Fibroblast of upper back skin (primary cell): Measurements from ENCODE around the gene AGAP1.

ENCODE experiments used
- DNase-seq: peaks from one replicate; pipeline ENCODE4 v3.0.0-alpha.2; 2013

AGAP1 gene

GRCh38 chr2:235955664-235956063, 461.8 kb downstream of the AGAP1 start:
- DNase-seq: no peak

- DNase-seq: no peak
These were observed 462.6 kb downstream of the AGAP1 start for GRCh38 chr2:235956281-235956970.

- DNase-seq: no peak
These were observed 463.4 kb downstream of the AGAP1 start for GRCh38 chr2:235957251-235957650.

- peak; percentile 27 for DNase-seq
These were observed 464.5 kb downstream of the AGAP1 start for GRCh38 chr2:235958221-235958930.

- no peak for DNase-seq
These were observed 465.1 kb downstream of the AGAP1 start for GRCh38 chr2:235958931-235959410.

- no peak for DNase-seq
These were observed 466.3 kb downstream of the AGAP1 start for GRCh38 chr2:235960011-235960715.

- no peak for DNase-seq
These were observed 467.1 kb downstream of the AGAP1 start for GRCh38 chr2:235960716-235961640.

GRCh38 chr2:235961711-235962110, 467.9 kb downstream of the AGAP1 start:
- DNase-seq: no peak

- no peak for DNase-seq
These were observed 470.2 kb downstream of the AGAP1 start for GRCh38 chr2:235963853-235964577.

GRCh38 chr2:235964787-235965390, 471.0 kb downstream of the AGAP1 start:
- no peak for DNase-seq

GRCh38 chr2:235966396-235966795, 472.6 kb downstream of the AGAP1 start:
- DNase-seq: no peak

- no peak for DNase-seq
These were observed 473.3 kb downstream of the AGAP1 start for GRCh38 chr2:235966932-235967757.

GRCh38 chr2:235968155-235968554, 474.3 kb downstream of the AGAP1 start:
- DNase-seq: no peak

- DNase-seq: no peak
These were observed 474.9 kb downstream of the AGAP1 start for GRCh38 chr2:235968616-235969324.

GRCh38 chr2:235970204-235971040, 476.6 kb downstream of the AGAP1 start:
- no peak for DNase-seq

GRCh38 chr2:235976516-235976915, 482.7 kb downstream of the AGAP1 start:
- no peak for DNase-seq

GRCh38 chr2:235976956-235977355, 483.1 kb downstream of the AGAP1 start:
- no peak for DNase-seq

- no peak for DNase-seq
These were observed 483.6 kb downstream of the AGAP1 start for GRCh38 chr2:235977445-235977844.

GRCh38 chr2:235978022-235978421, 484.2 kb downstream of the AGAP1 start:
- DNase-seq: no peak
